ENCODE results near the gene TPRG1L.

The TPRG1L gene

GRCh38 chr1:3627515-3628253 is 2.9 kb downstream of the TPRG1L start:
- DNase-seq (ENCODE audit: low read depth in 2 of 2, low spot score in 1 of 2), result no peak

- no peak for DNase-seq (ENCODE audit: low read depth in 2 of 2, low spot score in 1 of 2)
Measured at GRCh38 chr1:3628445-3628844, 3.6 kb downstream of the TPRG1L start.

DNA sequence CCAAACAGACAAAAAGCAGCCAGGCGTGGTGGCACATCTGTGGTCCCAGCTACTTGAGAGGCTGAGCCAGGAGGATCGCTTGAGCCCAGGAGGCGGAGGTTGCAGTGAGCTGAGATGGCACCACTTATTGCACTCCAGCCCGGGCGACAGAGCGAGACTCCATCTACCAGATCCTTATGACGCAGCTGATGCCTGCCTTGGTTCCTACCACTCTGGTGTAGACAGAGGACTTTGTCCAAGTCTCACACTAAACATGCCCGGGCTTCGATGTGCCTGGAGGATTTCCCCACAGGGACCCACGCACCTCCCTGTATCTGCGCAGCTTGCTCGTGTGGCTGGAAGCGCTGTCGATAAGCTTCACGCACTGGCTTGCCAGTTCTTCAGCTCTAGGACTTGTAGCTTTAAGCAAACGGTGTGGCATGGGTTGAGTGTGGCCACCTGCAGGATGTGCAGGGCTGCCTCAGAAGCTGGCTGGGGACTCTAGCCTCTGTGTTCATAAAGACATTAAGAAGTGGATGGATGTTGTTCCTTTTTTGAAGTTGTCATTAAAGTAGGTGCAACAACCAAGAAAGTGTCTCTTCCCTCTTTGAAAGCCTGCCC is 4.8 kb downstream of the TPRG1L start:
- DNase-seq (ENCODE audit: low read depth in 2 of 2, low spot score in 1 of 2), result no peak

GRCh38 chr1:3630161-3630611 is 5.4 kb downstream of the TPRG1L start:
- DNase-seq (ENCODE audit: low read depth in 2 of 2, low spot score in 1 of 2), result no peak

- no peak for DNase-seq (ENCODE audit: low read depth in 2 of 2, low spot score in 1 of 2)
Measured at GRCh38 chr1:3630914-3631313, 6.1 kb downstream of the TPRG1L start.

DNA sequence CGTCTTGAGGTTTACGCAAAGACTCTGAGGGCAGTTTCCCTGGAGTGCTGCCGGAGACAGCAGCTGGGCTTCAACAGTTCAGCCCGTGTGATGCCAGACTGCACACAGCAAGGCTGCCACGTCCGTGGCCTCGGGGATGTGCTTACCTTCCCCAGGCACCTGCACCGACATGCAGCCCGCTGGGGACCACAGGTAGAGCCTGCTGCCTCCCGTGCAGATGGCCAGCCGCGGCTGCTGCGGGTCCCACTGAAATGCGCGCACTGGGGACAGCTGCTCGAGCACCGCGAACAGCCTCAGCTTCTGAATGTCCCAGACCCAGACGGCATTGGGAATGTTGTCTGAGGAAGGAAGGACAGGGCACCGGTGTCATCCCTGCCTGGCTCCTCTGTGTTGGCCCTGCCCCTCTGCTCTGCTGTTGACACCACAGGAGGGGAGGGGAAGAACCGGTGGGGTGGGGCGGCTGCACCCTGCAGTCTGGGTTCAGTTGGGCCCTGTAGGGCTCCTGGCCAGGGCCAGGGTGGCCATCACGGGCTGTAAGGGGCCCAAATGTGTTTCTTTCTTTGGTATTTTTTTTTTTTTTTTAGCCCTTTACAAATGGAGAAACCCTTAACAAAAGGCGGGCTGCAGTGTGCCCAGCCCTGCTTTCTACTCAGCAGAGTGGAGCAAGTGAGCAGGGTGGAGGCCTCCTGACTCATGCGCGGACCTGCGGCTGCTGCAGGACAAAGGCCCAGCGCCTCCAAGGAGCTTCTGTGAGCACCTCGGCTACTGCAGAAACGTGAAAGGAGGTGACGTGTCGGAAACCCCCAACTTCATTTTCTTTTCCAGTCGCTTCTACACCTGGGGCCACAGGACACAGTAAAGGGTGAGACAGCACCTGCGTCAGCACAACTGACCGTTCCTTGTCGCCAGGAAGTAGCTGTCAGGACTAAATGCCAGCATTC is 6.8 kb downstream of the TPRG1L start:
- no peak for DNase-seq (ENCODE audit: low read depth in 2 of 2, low spot score in 1 of 2)

DNA sequence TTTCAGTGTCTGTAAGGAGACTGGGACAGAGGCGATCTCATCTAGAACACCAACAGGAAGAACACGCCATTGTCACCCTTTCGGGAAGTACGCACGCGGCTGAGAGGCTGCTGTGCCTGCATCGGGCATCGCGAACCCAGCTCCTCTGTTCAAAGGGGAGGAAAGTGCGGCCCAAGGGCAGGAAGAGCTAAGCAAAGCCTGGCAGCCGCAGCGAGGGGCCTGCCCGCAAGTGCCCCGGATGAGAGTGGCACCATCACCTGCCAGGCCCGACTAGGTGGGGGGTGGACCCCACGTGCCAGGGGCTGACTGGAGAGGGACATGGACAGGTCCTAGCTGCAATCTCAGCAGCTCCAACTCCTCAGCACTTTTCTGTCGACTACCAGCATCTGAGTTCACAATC is 7.5 kb downstream of the TPRG1L start:
- no peak for DNase-seq (ENCODE audit: low read depth in 2 of 2, low spot score in 1 of 2)

DNA sequence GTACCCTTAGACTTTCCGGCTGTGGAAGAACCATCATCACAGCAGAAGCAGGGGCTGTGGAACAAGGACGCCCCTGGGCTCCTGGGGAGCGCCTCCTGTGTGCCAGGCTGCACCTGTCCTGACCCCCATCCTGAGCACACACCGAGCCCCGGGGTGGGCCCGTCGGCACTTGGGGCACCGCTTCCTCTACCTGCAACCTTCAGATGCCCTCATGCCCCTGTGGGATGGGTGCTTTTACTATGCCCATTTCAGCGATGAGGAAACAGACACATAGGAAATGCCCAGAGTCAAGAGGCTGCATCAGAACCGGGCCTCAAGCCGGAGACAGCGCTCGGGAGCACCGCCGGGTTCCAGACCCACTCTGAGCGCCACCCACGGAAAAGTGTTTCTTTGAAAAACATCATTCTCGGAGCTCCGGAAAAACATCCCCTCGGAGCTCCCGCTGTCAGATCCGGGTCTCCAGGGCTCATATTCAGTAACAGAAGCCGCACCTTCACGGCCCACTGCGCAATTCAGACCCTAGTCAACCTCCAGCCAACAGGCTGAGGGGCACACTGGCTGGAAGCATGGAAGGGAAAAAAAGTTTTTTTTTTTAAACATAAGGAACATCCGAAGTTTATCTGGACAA is 8.0 kb downstream of the TPRG1L start:
- no peak for DNase-seq (ENCODE audit: low read depth in 2 of 2, low spot score in 1 of 2)

DNA sequence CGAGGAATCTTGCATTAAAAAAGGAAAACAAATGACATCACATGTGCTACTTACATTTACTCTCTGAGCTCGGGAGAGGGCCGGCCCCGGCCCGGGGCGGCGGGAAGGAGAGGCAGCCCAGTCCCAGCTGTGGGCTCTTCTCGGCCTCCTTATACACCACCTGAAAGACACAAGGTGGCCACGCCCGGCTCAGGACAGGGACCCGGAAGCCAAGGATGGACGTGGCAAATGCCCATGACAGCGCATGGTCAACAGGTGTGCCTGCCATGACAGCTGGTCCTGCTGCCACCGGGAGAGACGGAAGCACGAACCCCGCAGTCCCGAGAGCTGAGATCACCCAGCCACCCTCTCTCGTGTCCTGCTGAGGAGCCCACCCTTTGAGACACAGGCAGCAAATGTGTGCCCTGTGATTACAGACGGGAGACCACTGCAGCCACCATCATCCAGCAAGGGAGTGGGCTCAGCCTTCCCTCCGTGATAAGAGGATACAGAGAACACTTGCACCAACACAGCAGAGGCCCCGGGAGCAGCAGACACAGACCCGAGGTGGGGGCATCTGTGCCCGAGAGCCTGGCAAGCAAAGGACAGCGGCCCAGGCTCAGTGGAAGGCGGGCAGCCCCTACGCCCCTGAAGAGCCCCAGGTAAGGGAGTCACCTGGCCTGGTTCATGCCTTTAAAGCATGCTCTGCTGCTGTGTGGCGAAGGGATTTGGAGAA is 8.7 kb downstream of the TPRG1L start:
- no peak for DNase-seq (ENCODE audit: low read depth in 2 of 2, low spot score in 1 of 2)

- no peak for DNase-seq (ENCODE audit: low read depth in 2 of 2, low spot score in 1 of 2)
Measured at GRCh38 chr1:3634059-3634800, 9.4 kb downstream of the TPRG1L start.

GRCh38 chr1:3636080-3636479 is 11.3 kb downstream of the TPRG1L start:
- DNase-seq (ENCODE audit: low read depth in 2 of 2, low spot score in 1 of 2), result no peak

GRCh38 chr1:3636531-3636930 is 11.7 kb downstream of the TPRG1L start:
- no peak for DNase-seq (ENCODE audit: low read depth in 2 of 2, low spot score in 1 of 2)

GRCh38 chr1:3638027-3638426 is 13.2 kb downstream of the TPRG1L start:
- no peak for DNase-seq (ENCODE audit: low read depth in 2 of 2, low spot score in 1 of 2)

DNA sequence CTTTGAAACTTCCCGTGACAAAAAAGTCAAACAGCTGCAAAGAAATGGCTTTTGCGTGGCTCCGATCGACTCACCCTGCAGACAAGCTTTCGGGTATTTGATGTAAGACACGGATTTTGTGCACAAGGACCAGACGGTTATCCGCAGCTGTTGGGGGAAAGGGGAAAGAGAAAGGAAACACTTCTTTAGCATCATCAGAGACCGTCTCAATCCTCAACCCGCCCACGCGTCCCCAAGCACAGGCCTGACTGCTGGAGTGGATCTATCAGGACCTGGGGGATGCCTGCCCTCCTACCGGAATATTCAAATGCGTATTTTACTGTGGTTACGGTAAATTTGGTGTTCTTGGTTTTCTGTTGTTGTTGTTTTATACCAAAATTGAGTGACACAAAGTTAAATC is 13.9 kb downstream of the TPRG1L start:
- DNase-seq (ENCODE audit: low read depth in 2 of 2, low spot score in 1 of 2), result no peak

GRCh38 chr1:3639397-3639911 is 14.6 kb downstream of the TPRG1L start:
- DNase-seq (ENCODE audit: low read depth in 2 of 2, low spot score in 1 of 2), result no peak

GRCh38 chr1:3640121-3640837 is 15.5 kb downstream of the TPRG1L start:
- DNase-seq (ENCODE audit: low read depth in 2 of 2, low spot score in 1 of 2), result no peak

DNA sequence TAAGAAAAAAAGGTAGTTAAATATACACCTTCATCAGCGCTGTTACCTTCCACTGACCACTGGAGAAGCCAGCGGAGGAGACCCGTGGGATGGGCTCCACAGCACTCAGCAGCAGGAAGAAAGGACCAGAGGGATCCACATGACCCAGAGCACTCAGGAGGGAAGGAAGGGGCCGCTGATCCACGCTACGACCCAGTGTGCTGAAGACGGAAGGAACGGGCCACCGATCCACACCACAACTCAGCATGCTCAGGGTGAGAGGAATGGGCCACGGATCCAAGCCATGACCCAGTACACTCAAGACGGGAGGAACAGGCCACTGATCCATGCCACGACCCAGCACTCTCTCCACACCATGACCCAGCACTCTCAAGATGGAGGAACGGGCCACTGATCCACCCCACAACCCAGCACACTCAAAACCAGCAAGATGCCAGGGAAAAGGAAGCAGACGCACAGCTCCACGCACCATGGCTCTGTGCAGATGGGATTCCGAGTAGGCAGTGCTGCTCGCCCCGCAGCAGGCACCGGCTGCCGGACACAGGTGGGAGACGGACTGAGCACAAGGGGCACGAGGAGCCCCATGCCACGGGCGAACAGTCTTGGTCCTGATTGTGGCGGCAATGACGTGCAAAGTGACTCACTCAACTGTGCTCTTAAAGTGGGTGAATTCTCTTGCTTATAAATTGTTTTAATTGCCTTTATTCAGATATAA is 16.4 kb downstream of the TPRG1L start:
- DNase-seq (ENCODE audit: low read depth in 2 of 2, low spot score in 1 of 2), result no peak

GRCh38 chr1:3641816-3642215 is 17.0 kb downstream of the TPRG1L start:
- no peak for DNase-seq (ENCODE audit: low read depth in 2 of 2, low spot score in 1 of 2)
